Smooth muscle cell of the coronary artery (primary cell): ENCODE measurements around the gene EMP1. TPM values are rescaled to one million over a fixed set of nuclear protein-coding genes. Genes with fewer than 3 reads are reported as not detected.

Experiments used
- total RNA-seq: library from RNA; depleted of rRNA; stranded (reverse); fragments of >200 nt; gene quantifications from 2 replicates; pipeline ENCODE4 v1.2.3, GENCODE V29; 2014; ENCODE audit warnings: low replicate concordance

Gene EMP1
- 45.9 and 201 TPM in 2 replicates for total RNA-seq

GRCh38 chr12:13196130-13196921 lies at the start of gene EMP1:
Gene EMP1, plus strand, starts transcription at chr12:13196726. Its CDS starts 14,785 bp downstream, at chr12:13211511.

Other genes with a start within 250 kb of the EMP1 start
- gene GPRC5D, start 244.6 kb upstream of the EMP1 start, total RNA-seq, result 0.12 TPM in 1 of 2 replicates, not detected in the other
- 11.1 and 12.9 TPM in 2 replicates for gene HEBP1, start 196.5 kb upstream of the EMP1 start, total RNA-seq
- 4.7 and 9.0 TPM in 2 replicates for gene FAM234B, start 152.3 kb upstream of the EMP1 start, total RNA-seq
- gene GSG1, start 93.1 kb upstream of the EMP1 start, total RNA-seq, result 0.23 and 1.2 TPM in 2 replicates